H9 (cell line): Measurements from ENCODE around the gene CHCHD6. TPM values are rescaled to one million over a fixed set of nuclear protein-coding genes. Genes with fewer than 3 reads are reported as not detected.

Source experiments
- DNase-seq: peaks from one replicate; pipeline ENCODE4 v3.0.0-alpha.2; 2017
- H2AFZ ChIP-seq: one replicate; pipeline ENCODE4 v1.6.1; 2013; ENCODE audit warnings: mild to moderate bottlenecking, low read length, control low read depth, moderate library complexity
- H2AK5ac ChIP-seq: 2 replicates; pipeline ENCODE4 v1.6.1; 2013; ENCODE audit warnings: low read length, control low read depth, mixed read lengths; ENCODE audit not compliant: insufficient read length
- H2BK120ac ChIP-seq: one replicate; pipeline ENCODE4 v1.6.1; 2013; ENCODE audit warnings: low read depth, mild to moderate bottlenecking, low read length, control low read depth, inconsistent platforms; ENCODE audit not compliant: poor library complexity, severe bottlenecking
- H2BK12ac ChIP-seq: 2 replicates; pipeline ENCODE4 v1.6.1; 2013; ENCODE audit warnings: low read length, control low read depth, mixed read lengths, low read depth; ENCODE audit not compliant: insufficient read length
- H2BK15ac ChIP-seq: 2 replicates; pipeline ENCODE4 v1.6.1; 2013; ENCODE audit warnings: low read depth, low read length, control low read depth
- H2BK20ac ChIP-seq: one replicate; pipeline ENCODE4 v1.6.1; 2013; ENCODE audit warnings: low read depth, mild to moderate bottlenecking, low read length, control low read depth, inconsistent platforms; ENCODE audit not compliant: poor library complexity, severe bottlenecking
- H2BK5ac ChIP-seq: 2 replicates; pipeline ENCODE4 v1.6.1; 2013; ENCODE audit warnings: low read length, control low read depth, mixed read lengths; ENCODE audit not compliant: insufficient read length
- H3K14ac ChIP-seq: 2 replicates; pipeline ENCODE4 v1.6.1; 2013; ENCODE audit warnings: low read length, control low read depth; ENCODE audit not compliant: insufficient read depth
- H3K18ac ChIP-seq: 2 replicates; pipeline ENCODE4 v1.6.1; 2013; ENCODE audit warnings: low read depth, mild to moderate bottlenecking, mixed read lengths, low read length, control low read depth; ENCODE audit not compliant: insufficient read length
- H3K23ac ChIP-seq: 2 replicates; pipeline ENCODE4 v1.6.1; 2013; ENCODE audit warnings: low read length, control low read depth, mixed read lengths, low read depth; ENCODE audit not compliant: insufficient read length
- H3K23me2 ChIP-seq: 2 replicates; pipeline ENCODE4 v1.6.1; 2013; ENCODE audit warnings: low read depth, mild to moderate bottlenecking, mixed read lengths, low read length, control low read depth; ENCODE audit not compliant: insufficient read length, poor library complexity, severe bottlenecking
- H3K27ac ChIP-seq: 2 replicates; pipeline ENCODE4 v1.5.1; 2013; ENCODE audit warnings: low read length, control low read depth, mixed read lengths, low read depth; ENCODE audit not compliant: insufficient read length
- H3K27me3 ChIP-seq: 2 replicates; pipeline ENCODE4 v1.6.1; 2013; ENCODE audit warnings: low read length, control low read depth, inconsistent platforms; ENCODE audit not compliant: insufficient read depth
- H3K4ac ChIP-seq: 2 replicates; pipeline ENCODE4 v1.6.1; 2013; ENCODE audit warnings: low read depth, mild to moderate bottlenecking, control low read depth, inconsistent platforms, low read length, moderate library complexity
- H3K4me1 ChIP-seq: 2 replicates; pipeline ENCODE4 v1.6.1; 2013; ENCODE audit warnings: low read length, control low read depth, inconsistent platforms; ENCODE audit not compliant: insufficient read depth
- H3K4me2 ChIP-seq: 2 replicates; pipeline ENCODE4 v1.6.1; 2013; ENCODE audit warnings: low read length, control low read depth, mixed read lengths; ENCODE audit not compliant: insufficient read length, insufficient read depth
- H3K56ac ChIP-seq: 2 replicates; pipeline ENCODE4 v1.6.1; 2013; ENCODE audit warnings: low read depth, mild to moderate bottlenecking, mixed read lengths, low read length, control low read depth; ENCODE audit not compliant: insufficient read length
- H3K79me1 ChIP-seq: 2 replicates; pipeline ENCODE4 v1.6.1; 2013; ENCODE audit warnings: low read depth, mild to moderate bottlenecking, moderate library complexity, low read length, control low read depth, inconsistent platforms; ENCODE audit not compliant: insufficient read depth, poor library complexity, severe bottlenecking
- H3K79me2 ChIP-seq: 2 replicates; pipeline ENCODE4 v1.6.1; 2013; ENCODE audit warnings: low read length, control low read depth, inconsistent platforms; ENCODE audit not compliant: insufficient read depth
- H3K9ac ChIP-seq: 2 replicates; pipeline ENCODE4 v1.6.1; 2013; ENCODE audit warnings: low read length, control low read depth, mixed read lengths; ENCODE audit not compliant: insufficient read length; ENCODE audit errors: extremely low read depth
- H3K9me3 ChIP-seq: one replicate; pipeline ENCODE4 v1.6.1; 2013; ENCODE audit warnings: low read depth, low read length, inconsistent platforms; ENCODE audit not compliant: control insufficient read depth
- H3T11ph ChIP-seq: one replicate; pipeline ENCODE4 v1.6.1; 2013; ENCODE audit warnings: mild to moderate bottlenecking, low read length, control low read depth, inconsistent platforms
- H4K20me1 ChIP-seq: one replicate; pipeline ENCODE4 v1.6.1; 2013; ENCODE audit not compliant: control insufficient read depth, insufficient read length, insufficient read depth
- H4K5ac ChIP-seq: 2 replicates; pipeline ENCODE4 v1.6.1; 2013; ENCODE audit warnings: low read depth, mild to moderate bottlenecking, mixed read lengths, low read length, control low read depth; ENCODE audit not compliant: insufficient read length
- H4K8ac ChIP-seq: replicated peaks from 2 replicates; pipeline ENCODE4 v1.6.1; 2013; ENCODE audit warnings: low read length, control low read depth, mixed read lengths, low read depth; ENCODE audit not compliant: insufficient read length
- H4K91ac ChIP-seq: 2 replicates; pipeline ENCODE4 v1.6.1; 2013; ENCODE audit warnings: low read depth, mild to moderate bottlenecking, moderate library complexity, mixed read lengths, low read length, control low read depth; ENCODE audit not compliant: insufficient read length
- H3K27ac Mint-ChIP-seq, 3 experiments: 2 replicates in 2 of 3; 3 replicates in 1 of 3; pipeline ENCODE4 v1.8.0; 2020 to 2021; ENCODE audit warnings: mixed read lengths in 3 of 3, mild to moderate bottlenecking in 1 of 3, moderate library complexity in 1 of 3
- H3K27me3 Mint-ChIP-seq: 2 replicates; pipeline ENCODE4 v1.8.0; 2021; ENCODE audit warnings: low read depth, mild to moderate bottlenecking, moderate library complexity, mixed read lengths
- H3K36me3 Mint-ChIP-seq, 3 experiments: 2 replicates in 2 of 3; 3 replicates in 1 of 3; pipeline ENCODE4 v1.8.0; 2020 to 2021; ENCODE audit warnings: low read depth in 3 of 3, mixed read lengths in 3 of 3; ENCODE audit not compliant: insufficient read depth in 1 of 3
- H3K4me1 Mint-ChIP-seq, 2 experiments: 2 replicates each; pipeline ENCODE4 v1.8.0; 2020; ENCODE audit warnings: mixed read lengths in 2 of 2
- H3K4me3 Mint-ChIP-seq, 2 experiments: 2 replicates in 1 of 2; 3 replicates in 1 of 2; pipeline ENCODE4 v1.8.0; 2020 to 2021; ENCODE audit warnings: mild to moderate bottlenecking in 2 of 2, mixed read lengths in 2 of 2, moderate library complexity in 1 of 2
- H3K9me3 Mint-ChIP-seq, 2 experiments: 2 replicates in 1 of 2; 3 replicates in 1 of 2; pipeline ENCODE4 v1.8.0; 2020; ENCODE audit warnings: mild to moderate bottlenecking in 2 of 2, mixed read lengths in 2 of 2, moderate library complexity in 1 of 2
- WGBS: extraction: QIAGEN DNeasy Blood & Tissue Kit; methylation state at CpG from one replicate; pipeline ENCODE4 v1.1.7; 2013; ENCODE audit warnings: missing lambda C conversion rate, low lambda C conversion rate, mixed read lengths; ENCODE audit not compliant: insufficient read length; ENCODE audit errors: extremely low coverage; 5-methylcytosine and 5-hydroxymethylcytosine counted together
- total RNA-seq: library from RNA; stranded (reverse); gene quantifications from 2 replicates; pipeline ENCODE4 v1.2.1, GENCODE V29; 2021
- TF ChIP-seq, protein P1 (sequence below): fragments of 200-600 bp; sonication (generic); conservative IDR thresholded peaks from 3 replicates; pipeline ENCODE4 v1.8.0; 2021; ENCODE audit warnings: antibody characterized with exemption, mild to moderate bottlenecking

The CHCHD6 gene
- total RNA-seq, 1 experiment from 2014 or later, result 34.2 TPM

DNA sequence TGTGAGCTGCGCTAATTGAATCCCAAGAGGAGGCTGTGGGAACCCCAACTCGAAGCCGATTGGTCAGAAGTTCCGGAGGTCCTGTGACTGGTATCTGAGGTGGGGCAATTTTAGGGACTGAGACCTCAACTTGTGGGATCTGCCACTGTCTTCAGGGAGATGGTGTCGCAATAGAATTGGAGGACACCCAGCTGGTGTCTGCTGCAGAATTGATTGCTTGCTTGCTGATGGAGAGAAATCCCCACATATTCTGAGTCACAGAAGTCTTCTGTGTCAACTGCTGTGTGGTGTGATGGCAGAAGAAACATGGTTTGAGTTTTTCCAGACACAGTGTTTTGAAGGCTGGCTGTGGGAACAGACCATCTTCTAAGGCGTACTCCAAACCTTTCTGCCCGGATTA is 179.2 kb downstream of the CHCHD6 start:
- Histone ChIP-seq H3K27me3 (no peaks in the 10 kb centered on the region), H3K79me2 (no peaks in the 10 kb centered on the region), H3K18ac (no peak overlapping the region), H2BK120ac (no peak overlapping the region), H4K20me1 (no peaks in the 10 kb centered on the region), H2BK12ac (no peak overlapping the region), H2BK5ac (no peak overlapping the region), H4K8ac (no peak overlapping the region), H3K9me3 (no peaks in the 10 kb centered on the region), H3K14ac (no peak overlapping the region), H3K27ac (no peak overlapping the region), H3K56ac (no peak overlapping the region), H3K9ac (no peak overlapping the region), H3K4me2 (no peak overlapping the region), H3K23me2 (no peaks in the 10 kb centered on the region), H3K4me1 (no peaks in the 10 kb centered on the region), H2BK15ac (no peak overlapping the region), H4K91ac (no peak overlapping the region), H2AFZ (no peak overlapping the region), H4K5ac (no peak overlapping the region), H3T11ph (no peak overlapping the region), H2AK5ac (no peak overlapping the region), H3K23ac (no peak overlapping the region), H3K79me1 (no peaks in the 10 kb centered on the region), H3K4ac (no peak overlapping the region), H2BK20ac (no peak overlapping the region)
- Mint-ChIP-seq H3K27ac (no peak overlapping the region), H3K4me3 (no peak overlapping the region), H3K9me3 (no peaks in the 10 kb centered on the region), H3K27me3 (no peaks in the 10 kb centered on the region), H3K4me1 (peaks cover 1 to 4% of the 10 kb centered on the region in 2 experiments), H3K36me3 (peaks cover 0 to 2% (median 0%) of the 10 kb centered on the region in 3 experiments; a peak in 1 of 7 replicates)
- WGBS, result no CpG with 5 or more reads among the region's 7 CpGs
- TF ChIP-seq, protein P1, sequence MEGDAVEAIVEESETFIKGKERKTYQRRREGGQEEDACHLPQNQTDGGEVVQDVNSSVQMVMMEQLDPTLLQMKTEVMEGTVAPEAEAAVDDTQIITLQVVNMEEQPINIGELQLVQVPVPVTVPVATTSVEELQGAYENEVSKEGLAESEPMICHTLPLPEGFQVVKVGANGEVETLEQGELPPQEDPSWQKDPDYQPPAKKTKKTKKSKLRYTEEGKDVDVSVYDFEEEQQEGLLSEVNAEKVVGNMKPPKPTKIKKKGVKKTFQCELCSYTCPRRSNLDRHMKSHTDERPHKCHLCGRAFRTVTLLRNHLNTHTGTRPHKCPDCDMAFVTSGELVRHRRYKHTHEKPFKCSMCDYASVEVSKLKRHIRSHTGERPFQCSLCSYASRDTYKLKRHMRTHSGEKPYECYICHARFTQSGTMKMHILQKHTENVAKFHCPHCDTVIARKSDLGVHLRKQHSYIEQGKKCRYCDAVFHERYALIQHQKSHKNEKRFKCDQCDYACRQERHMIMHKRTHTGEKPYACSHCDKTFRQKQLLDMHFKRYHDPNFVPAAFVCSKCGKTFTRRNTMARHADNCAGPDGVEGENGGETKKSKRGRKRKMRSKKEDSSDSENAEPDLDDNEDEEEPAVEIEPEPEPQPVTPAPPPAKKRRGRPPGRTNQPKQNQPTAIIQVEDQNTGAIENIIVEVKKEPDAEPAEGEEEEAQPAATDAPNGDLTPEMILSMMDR, result no peak
- DNase-seq, result no peak
